ENCODE data around the gene YY1.
A peak's percentile ranks its signal among the peaks of the same experiment; 100 is the strongest.

Gene YY1

DNA sequence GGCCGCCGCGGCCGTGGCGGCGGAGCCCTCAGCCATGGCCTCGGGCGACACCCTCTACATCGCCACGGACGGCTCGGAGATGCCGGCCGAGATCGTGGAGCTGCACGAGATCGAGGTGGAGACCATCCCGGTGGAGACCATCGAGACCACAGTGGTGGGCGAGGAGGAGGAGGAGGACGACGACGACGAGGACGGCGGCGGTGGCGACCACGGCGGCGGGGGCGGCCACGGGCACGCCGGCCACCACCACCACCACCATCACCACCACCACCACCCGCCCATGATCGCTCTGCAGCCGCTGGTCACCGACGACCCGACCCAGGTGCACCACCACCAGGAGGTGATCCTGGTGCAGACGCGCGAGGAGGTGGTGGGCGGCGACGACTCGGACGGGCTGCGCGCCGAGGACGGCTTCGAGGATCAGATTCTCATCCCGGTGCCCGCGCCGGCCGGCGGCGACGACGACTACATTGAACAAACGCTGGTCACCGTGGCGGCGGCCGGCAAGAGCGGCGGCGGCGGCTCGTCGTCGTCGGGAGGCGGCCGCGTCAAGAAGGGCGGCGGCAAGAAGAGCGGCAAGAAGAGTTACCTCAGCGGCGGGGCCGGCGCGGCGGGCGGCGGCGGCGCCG is 381 bp downstream of the YY1 start:
- TF ChIP-seq, protein P1, sequence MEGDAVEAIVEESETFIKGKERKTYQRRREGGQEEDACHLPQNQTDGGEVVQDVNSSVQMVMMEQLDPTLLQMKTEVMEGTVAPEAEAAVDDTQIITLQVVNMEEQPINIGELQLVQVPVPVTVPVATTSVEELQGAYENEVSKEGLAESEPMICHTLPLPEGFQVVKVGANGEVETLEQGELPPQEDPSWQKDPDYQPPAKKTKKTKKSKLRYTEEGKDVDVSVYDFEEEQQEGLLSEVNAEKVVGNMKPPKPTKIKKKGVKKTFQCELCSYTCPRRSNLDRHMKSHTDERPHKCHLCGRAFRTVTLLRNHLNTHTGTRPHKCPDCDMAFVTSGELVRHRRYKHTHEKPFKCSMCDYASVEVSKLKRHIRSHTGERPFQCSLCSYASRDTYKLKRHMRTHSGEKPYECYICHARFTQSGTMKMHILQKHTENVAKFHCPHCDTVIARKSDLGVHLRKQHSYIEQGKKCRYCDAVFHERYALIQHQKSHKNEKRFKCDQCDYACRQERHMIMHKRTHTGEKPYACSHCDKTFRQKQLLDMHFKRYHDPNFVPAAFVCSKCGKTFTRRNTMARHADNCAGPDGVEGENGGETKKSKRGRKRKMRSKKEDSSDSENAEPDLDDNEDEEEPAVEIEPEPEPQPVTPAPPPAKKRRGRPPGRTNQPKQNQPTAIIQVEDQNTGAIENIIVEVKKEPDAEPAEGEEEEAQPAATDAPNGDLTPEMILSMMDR (IDR thresholded peaks at IDR 0.05; ENCODE audit: insufficient read depth, low read depth, low read length, missing control alignments): no peak
- peak; percentile 26 for DNase-seq (ENCODE audit: low read depth)

DNA sequence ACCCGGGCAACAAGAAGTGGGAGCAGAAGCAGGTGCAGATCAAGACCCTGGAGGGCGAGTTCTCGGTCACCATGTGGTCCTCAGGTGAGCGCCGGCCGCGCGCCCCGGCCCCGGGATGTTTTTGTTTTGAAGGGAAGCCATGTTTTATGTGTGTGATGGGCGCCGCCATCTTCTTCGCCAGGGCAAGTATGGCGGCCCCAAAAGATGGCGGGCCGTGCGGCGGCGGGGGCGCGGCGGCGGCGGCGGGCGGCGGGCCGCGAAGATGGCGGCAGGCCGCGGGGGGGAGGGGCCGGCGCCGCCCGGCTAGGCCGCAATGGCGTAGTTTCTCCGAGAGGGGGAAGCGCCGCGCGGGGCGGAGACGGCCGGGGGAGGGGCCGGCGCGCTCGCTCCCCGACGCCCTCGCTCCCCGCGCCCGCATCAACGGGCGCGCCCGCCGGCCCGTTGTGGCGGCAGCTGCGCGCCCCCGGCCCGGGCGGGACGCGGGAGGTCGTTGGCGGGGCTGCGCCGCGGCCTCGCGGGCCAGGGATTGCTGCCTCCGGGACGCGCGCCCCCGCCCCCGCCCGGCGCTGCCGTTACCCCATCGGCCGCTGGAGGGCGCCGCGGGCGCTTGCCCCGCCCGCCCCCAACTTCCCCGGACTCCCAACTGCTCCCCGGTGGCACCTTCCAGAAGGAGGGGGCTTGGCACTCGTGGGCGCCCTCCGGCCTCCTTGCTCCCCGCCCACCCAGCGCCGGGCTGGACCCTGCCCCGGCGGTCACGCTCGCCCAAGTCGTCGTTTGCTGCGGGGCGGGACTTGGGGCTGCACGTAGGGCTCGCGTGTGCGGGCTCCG is 1.1 kb downstream of the YY1 start:
- DNase-seq (ENCODE audit: low read depth): peak; percentile 91
- peak overlapping the region; percentile 89 for H3K4me3 ChIP-seq (ENCODE audit: low read depth, low read length)
- TF ChIP-seq, protein P1 (IDR thresholded peaks at IDR 0.05; ENCODE audit: insufficient read depth, low read depth, low read length, missing control alignments): peak; percentile 75

More for the DNA sequence above, 381 bp downstream of the YY1 start:
- H3K4me3 ChIP-seq (ENCODE audit: low read depth, low read length): peak overlapping the region; percentile 83

DNA sequence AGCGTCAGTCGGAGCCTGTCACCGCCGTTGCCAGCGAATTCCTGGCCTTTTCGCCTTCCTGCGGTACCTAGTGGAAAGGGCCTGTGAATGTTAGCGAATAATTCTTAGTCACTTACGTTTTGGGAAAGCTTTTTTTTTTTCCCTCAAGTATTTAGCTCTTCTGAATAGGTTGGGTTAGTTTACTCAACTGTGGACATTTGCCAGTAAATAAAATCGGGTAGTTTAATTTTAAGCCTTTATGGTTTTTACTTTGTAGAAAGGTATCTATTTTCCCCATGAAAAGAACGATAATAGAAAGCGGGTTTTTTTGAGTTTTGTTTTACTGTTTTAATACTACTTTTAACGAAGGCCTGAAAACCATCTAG is 1.7 kb downstream of the YY1 start:
- no peak for DNase-seq (ENCODE audit: low read depth)
- H3K4me3 ChIP-seq (ENCODE audit: low read depth, low read length): peak overlapping the region; percentile 89
- TF ChIP-seq, protein P1 (IDR thresholded peaks at IDR 0.05; ENCODE audit: insufficient read depth, low read depth, low read length, missing control alignments): no peak

DNA sequence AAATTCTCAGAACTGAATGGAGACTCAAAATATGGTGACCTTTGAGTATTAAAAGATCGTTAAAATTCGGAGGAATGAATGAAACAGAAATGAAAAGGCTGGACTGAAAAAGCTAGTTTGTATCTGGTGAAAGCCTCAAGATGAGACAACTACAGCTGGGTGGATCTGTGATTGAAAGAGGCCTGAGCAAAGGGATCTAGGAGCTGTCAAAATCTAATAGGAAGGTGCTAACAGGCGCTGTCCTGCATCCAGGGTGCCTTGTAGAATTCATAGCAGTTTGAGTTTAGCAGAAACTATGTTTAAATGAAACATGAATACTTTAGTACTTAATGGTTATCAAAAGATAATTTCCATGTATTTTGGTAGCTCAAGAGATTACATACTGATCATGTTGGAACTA is 2.3 kb downstream of the YY1 start:
- H3K4me3 ChIP-seq (ENCODE audit: low read depth, low read length): peak overlapping the region; percentile 89
- TF ChIP-seq, protein P1 (IDR thresholded peaks at IDR 0.05; ENCODE audit: insufficient read depth, low read depth, low read length, missing control alignments): no peak
- DNase-seq (ENCODE audit: low read depth): no peak

DNA sequence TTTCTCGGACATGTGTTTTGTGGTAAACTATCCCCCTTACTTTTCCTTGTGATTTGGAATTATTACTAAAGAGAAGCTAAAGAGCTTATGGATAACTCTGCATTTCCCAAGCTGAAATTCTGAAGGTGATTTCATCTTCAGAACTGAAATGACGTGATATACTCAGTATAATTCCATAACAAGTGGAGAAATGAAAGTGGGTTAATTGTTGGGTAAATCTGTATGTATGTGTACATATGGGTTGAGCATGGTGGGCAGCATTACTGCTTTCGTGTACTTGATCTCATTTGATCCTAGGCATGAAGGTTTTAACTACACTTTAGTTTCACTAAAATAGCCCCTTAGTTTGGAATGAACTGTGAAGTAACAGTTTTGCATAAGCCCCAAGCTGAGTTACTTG is 4.1 kb downstream of the YY1 start:
- peak overlapping the region; percentile 50 for H3K4me3 ChIP-seq (ENCODE audit: low read depth, low read length)
- DNase-seq (ENCODE audit: low read depth): no peak
- TF ChIP-seq, protein P1 (IDR thresholded peaks at IDR 0.05; ENCODE audit: insufficient read depth, low read depth, low read length, missing control alignments): no peak

DNA sequence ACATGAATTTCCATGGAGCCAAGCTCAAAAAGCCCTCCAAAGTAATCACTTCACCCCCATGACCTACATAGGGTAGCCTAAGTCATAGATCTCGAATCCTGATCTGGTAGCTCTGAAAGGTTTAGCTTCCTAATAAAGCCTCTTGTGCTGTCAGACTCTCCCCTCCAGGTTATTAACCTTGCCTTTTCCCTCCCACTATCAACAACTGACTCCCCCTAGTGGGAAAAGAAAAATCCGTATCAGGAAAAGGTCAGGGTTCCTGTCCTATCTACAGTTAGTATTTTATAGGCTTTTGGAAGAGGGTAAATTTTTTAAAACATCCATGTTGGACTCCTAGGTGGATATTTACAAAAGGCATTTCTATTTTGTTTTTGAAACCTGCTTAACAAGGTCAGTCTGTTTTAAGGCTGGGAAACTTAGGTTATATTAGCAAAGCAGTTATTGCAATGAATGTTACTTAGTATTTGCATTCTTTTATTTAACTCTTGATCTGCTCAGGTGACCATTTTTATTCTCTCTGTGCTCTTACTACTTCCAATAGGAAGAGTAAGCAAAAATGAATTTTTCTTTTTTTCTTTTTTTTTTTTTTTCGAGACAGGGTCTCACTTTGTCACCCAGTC is 8.0 kb downstream of the YY1 start:
- no peak overlapping the region for H3K4me3 ChIP-seq (ENCODE audit: low read depth, low read length)
- DNase-seq (ENCODE audit: low read depth): peak; percentile 42
- TF ChIP-seq, protein P1 (IDR thresholded peaks at IDR 0.05; ENCODE audit: insufficient read depth, low read depth, low read length, missing control alignments): peak; percentile 22

All from GM12865 (cell line).